Measurements from ENCODE around the gene IER2. TPM values are rescaled to one million over a fixed set of nuclear protein-coding genes. Genes with fewer than 3 reads are reported as not detected.

The IER2 gene
- total and polyA plus RNA-seq, 8 donors = 32.3 to 421 (median 79.8) TPM

GRCh38 chr19:13154241-13154778 is 4.1 kb downstream of the IER2 start:
- DNase-seq = peak; percentile 89 to 95
- no peaks in the 10 kb centered on the region for H3K9me3 ChIP-seq
- peak overlapping the region; percentile 85 to 92 (median 88) for H3K4me3 ChIP-seq
- H3K27ac ChIP-seq = peak overlapping the region; percentile 96 to 99 (median 99)
- H3K36me3 ChIP-seq = no peaks in the 10 kb centered on the region
- TF ChIP-seq, protein P1, sequence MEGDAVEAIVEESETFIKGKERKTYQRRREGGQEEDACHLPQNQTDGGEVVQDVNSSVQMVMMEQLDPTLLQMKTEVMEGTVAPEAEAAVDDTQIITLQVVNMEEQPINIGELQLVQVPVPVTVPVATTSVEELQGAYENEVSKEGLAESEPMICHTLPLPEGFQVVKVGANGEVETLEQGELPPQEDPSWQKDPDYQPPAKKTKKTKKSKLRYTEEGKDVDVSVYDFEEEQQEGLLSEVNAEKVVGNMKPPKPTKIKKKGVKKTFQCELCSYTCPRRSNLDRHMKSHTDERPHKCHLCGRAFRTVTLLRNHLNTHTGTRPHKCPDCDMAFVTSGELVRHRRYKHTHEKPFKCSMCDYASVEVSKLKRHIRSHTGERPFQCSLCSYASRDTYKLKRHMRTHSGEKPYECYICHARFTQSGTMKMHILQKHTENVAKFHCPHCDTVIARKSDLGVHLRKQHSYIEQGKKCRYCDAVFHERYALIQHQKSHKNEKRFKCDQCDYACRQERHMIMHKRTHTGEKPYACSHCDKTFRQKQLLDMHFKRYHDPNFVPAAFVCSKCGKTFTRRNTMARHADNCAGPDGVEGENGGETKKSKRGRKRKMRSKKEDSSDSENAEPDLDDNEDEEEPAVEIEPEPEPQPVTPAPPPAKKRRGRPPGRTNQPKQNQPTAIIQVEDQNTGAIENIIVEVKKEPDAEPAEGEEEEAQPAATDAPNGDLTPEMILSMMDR (IDR thresholded peaks at IDR 0.05) = no peak
- TF ChIP-seq POLR2A (IDR thresholded peaks at IDR 0.05) (peak in 2 of 4 donors; percentile 58 to 63), EP300 (IDR thresholded peaks at IDR 0.05) (peak; percentile 59), POLR2AphosphoS5 (IDR thresholded peaks at IDR 0.05) (peak; percentile 94 to 98 (median 97))
- H3K27me3 ChIP-seq = no peaks in the 10 kb centered on the region
- whole genome bisulfite sequencing, 5 donors = 1% methylated on average over 14 to 21 of the region's 21 CpGs
- peaks cover 19 to 38% (median 33%) of the 10 kb centered on the region in 4 donors for H3K4me1 ChIP-seq
- intact Hi-C loops (cut with DNase I; ENCODE audit: low total_unique reads) = no loop called here

- intact Hi-C loops (cut with DNase I; ENCODE audit: low total_unique reads) = no loop called here
- WGBS, 5 donors = 2 to 4% (median 3%) methylated on average over 18 to 24 of the region's 24 CpGs
- no peak for TF ChIP-seq POLR2A (IDR thresholded peaks at IDR 0.05)
- TF ChIP-seq, protein P1 (IDR thresholded peaks at IDR 0.05) = peak in 1 of 7 experiments; percentile 6
- TF ChIP-seq POLR2AphosphoS5 (IDR thresholded peaks at IDR 0.05) = peak; percentile 26 to 85 (median 74)
- TF ChIP-seq EP300 (IDR thresholded peaks at IDR 0.05) = no peak
- Histone ChIP-seq H3K36me3 (no peaks in the 10 kb centered on the region), H3K9me3 (no peaks in the 10 kb centered on the region), H3K4me3 (peak overlapping the region; percentile 85 to 92 (median 88)), H3K4me1 (peaks cover 16 to 33% (median 28%) of the 10 kb centered on the region in 4 donors), H3K27ac (peak overlapping the region; percentile 96 to 99 (median 99)), H3K27me3 (no peaks in the 10 kb centered on the region)
- peak; percentile 92 to 96 for DNase-seq
These were observed 4.8 kb downstream of the IER2 start for GRCh38 chr19:13154911-13155471.

- peaks cover 16 to 40% (median 34%) of the 10 kb centered on the region in 4 donors for H3K4me1 ChIP-seq
- H3K27ac ChIP-seq = peak overlapping the region; percentile 96 to 99 (median 99)
- peak overlapping the region; percentile 85 to 92 (median 88) for H3K4me3 ChIP-seq
- WGBS, 5 donors = 3 to 6% (median 5%) methylated on average over 30 to 55 of the region's 55 CpGs
- no peaks in the 10 kb centered on the region for H3K27me3 ChIP-seq
- no peaks in the 10 kb centered on the region for H3K36me3 ChIP-seq
- intact Hi-C loops (cut with DNase I; ENCODE audit: low total_unique reads) = no loop called here
- peak; percentile 86 to 94 for DNase-seq
- H3K9me3 ChIP-seq = no peaks in the 10 kb centered on the region
- TF ChIP-seq, protein P1 (IDR thresholded peaks at IDR 0.05) = no peak
- TF ChIP-seq POLR2AphosphoS5 (IDR thresholded peaks at IDR 0.05) (peak; percentile 20 to 69 (median 68)), EP300 (IDR thresholded peaks at IDR 0.05) (no peak), POLR2A (IDR thresholded peaks at IDR 0.05) (no peak)
These were observed 5.5 kb downstream of the IER2 start for GRCh38 chr19:13155472-13156359.

DNA sequence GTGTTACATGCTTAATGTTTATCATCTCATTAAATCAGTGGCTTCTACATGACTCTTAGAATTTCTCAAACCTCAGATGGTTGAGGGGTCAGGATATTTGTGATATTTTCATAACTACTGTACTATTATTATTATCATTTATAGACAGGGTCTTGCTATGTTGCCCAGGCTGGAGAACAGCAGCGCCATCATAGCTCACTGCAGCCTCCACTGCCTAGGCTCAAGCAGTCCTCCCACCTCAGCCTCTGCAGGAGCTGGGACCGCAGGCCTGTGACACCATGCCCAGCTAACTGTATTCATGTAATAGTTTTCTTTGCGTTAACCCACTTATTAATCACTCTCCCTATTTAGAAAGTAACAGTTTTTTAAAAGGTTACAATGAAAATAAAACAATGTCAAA is 9.5 kb downstream of the IER2 start:
- no peak for DNase-seq
- TF ChIP-seq EP300 (IDR thresholded peaks at IDR 0.05) = no peak
- TF ChIP-seq, protein P1 (IDR thresholded peaks at IDR 0.05) = no peak
- no peak for TF ChIP-seq POLR2A (IDR thresholded peaks at IDR 0.05)
- TF ChIP-seq POLR2AphosphoS5 (IDR thresholded peaks at IDR 0.05) = peak in 1 of 3 donors; percentile 2
- H3K27ac ChIP-seq = no peak overlapping the region

More for the DNA sequence above, 9.5 kb downstream of the IER2 start:
- Histone ChIP-seq H3K36me3 (no peaks in the 10 kb centered on the region), H3K4me1 (peaks cover 43 to 78% (median 68%) of the 10 kb centered on the region in 4 donors), H3K27me3 (no peaks in the 10 kb centered on the region), H3K4me3 (no peak overlapping the region), H3K9me3 (no peaks in the 10 kb centered on the region)
- 84 to 92% (median 89%) methylated on average over 3 of the region's 3 CpGs for WGBS, 5 donors
- intact Hi-C loops (cut with DNase I; ENCODE audit: low total_unique reads) = no loop called here
